DLD1 (cell line): Measurements from ENCODE around the gene PDGFC.

Experiments used
- in situ Hi-C: cut with HindIII; loops from 2 replicates; pipeline ENCODE4 v1.10.0; 2017; ENCODE audit warnings: low sequenced_read_pairs

The PDGFC gene

GRCh38 chr4:156975686-156976085, 4.1 kb upstream of the PDGFC start:
- in situ Hi-C loops: no loop called here

GRCh38 chr4:156974264-156974663, 2.7 kb upstream of the PDGFC start:
- in situ Hi-C loops: no loop called here

- in situ Hi-C loops: no loop called here
These were observed 898 bp upstream of the PDGFC start for GRCh38 chr4:156972379-156973015.

GRCh38 chr4:156971165-156971675, 379 bp downstream of the PDGFC start:
- in situ Hi-C loops: no loop called here

GRCh38 chr4:156970501-156971164, 966 bp downstream of the PDGFC start:
- in situ Hi-C loops: no loop called here

- in situ Hi-C loops: no loop called here
These were observed 1.7 kb downstream of the PDGFC start for GRCh38 chr4:156969911-156970310.

- in situ Hi-C loops: no loop called here
These were observed 2.5 kb downstream of the PDGFC start for GRCh38 chr4:156969101-156969500.

- in situ Hi-C loops: no loop called here
These were observed 3.1 kb downstream of the PDGFC start for GRCh38 chr4:156968479-156968984.

- in situ Hi-C loops: no loop called here
These were observed 4.8 kb downstream of the PDGFC start for GRCh38 chr4:156966836-156967235.

- in situ Hi-C loops: no loop called here
These were observed 8.2 kb downstream of the PDGFC start for GRCh38 chr4:156963419-156963818.

- in situ Hi-C loops: no loop called here
These were observed 9.0 kb downstream of the PDGFC start for GRCh38 chr4:156962528-156962974.

- in situ Hi-C loops: no loop called here
These were observed 9.6 kb downstream of the PDGFC start for GRCh38 chr4:156962058-156962358.

- in situ Hi-C loops: no loop called here
These were observed 10.2 kb downstream of the PDGFC start for GRCh38 chr4:156961196-156962057.

- in situ Hi-C loops: no loop called here
These were observed 12.3 kb downstream of the PDGFC start for GRCh38 chr4:156959298-156959702.

- in situ Hi-C loops: no loop called here
These were observed 13.1 kb downstream of the PDGFC start for GRCh38 chr4:156958276-156959074.

- in situ Hi-C loops: no loop called here
These were observed 14.0 kb downstream of the PDGFC start for GRCh38 chr4:156957556-156957955.

GRCh38 chr4:156956826-156957368, 14.7 kb downstream of the PDGFC start:
- in situ Hi-C loops: no loop called here

GRCh38 chr4:156956359-156956758, 15.2 kb downstream of the PDGFC start:
- in situ Hi-C loops: no loop called here

GRCh38 chr4:156954587-156954986, 17.0 kb downstream of the PDGFC start:
- in situ Hi-C loops: no loop called here

- in situ Hi-C loops: no loop called here
These were observed 17.6 kb downstream of the PDGFC start for GRCh38 chr4:156953951-156954350.
